HepG2 (cell line): ENCODE measurements around the gene MYLK3. TPM values are rescaled to one million over a fixed set of nuclear protein-coding genes. Genes with fewer than 3 reads are reported as not detected.

Experiments
- ATF7-NPFF ChIP-seq: sonication (generic); formaldehyde crosslinking; IDR thresholded peaks from 2 replicates; pipeline ENCODE4 v1.8.1; 2023; ENCODE audit warnings: mild to moderate bottlenecking, low read depth, missing genetic modification reagents, moderate library complexity
- DBP ChIP-seq: sonication (generic); formaldehyde crosslinking; IDR thresholded peaks from 2 replicates; pipeline ENCODE4 v1.4.0; 2020; ENCODE audit warnings: missing genetic modification reagents; ENCODE audit errors: not compliant biosample characterization
- HDAC2 ChIP-seq: sonication (generic); formaldehyde crosslinking; IDR thresholded peaks from 2 replicates; pipeline ENCODE4 v1.4.0; 2020; ENCODE audit warnings: missing genetic modification reagents
- HNRNPUL1 ChIP-seq: fragments of 200-400 bp; formaldehyde crosslinking; IDR thresholded peaks from 2 replicates; pipeline ENCODE4 v1.6.1; 2017; ENCODE audit warnings: low read depth, mild to moderate bottlenecking, low read length, moderate library complexity
- KAT7 ChIP-seq: IDR thresholded peaks from 2 replicates; pipeline ENCODE4 v1.6.1; 2018; ENCODE audit warnings: borderline replicate concordance, missing compliant biosample characterization
- KMT2A ChIP-seq: sonication (generic); formaldehyde crosslinking; IDR thresholded peaks from 2 replicates; pipeline ENCODE4 v1.4.0; 2020; ENCODE audit warnings: missing genetic modification reagents
- MEIS2 ChIP-seq: sonication (generic); formaldehyde crosslinking; IDR thresholded peaks from 2 replicates; pipeline ENCODE4 v1.9.0; 2021; ENCODE audit warnings: mild to moderate bottlenecking, missing genetic modification reagents
- NKX3-1 ChIP-seq: sonication (generic); formaldehyde crosslinking; IDR thresholded peaks from 2 replicates; pipeline ENCODE4 v1.5.0; 2020; ENCODE audit warnings: missing genetic modification reagents
- NR2F6 ChIP-seq, 2 experiments: IDR thresholded peaks; 2 replicates each; pipeline ENCODE4 v1.6.1; 2016; ENCODE audit warnings: antibody characterized with exemption in 1 of 2, mild to moderate bottlenecking in 1 of 2
- RELA ChIP-seq: sonication (generic); formaldehyde crosslinking; IDR thresholded peaks from 2 replicates; pipeline ENCODE4 v1.4.0; 2020; ENCODE audit warnings: missing genetic modification reagents
- SSRP1 ChIP-seq: IDR thresholded peaks from 2 replicates; pipeline ENCODE4 v1.6.1; 2016; ENCODE audit warnings: control low read depth
- YEATS4 ChIP-seq: sonication (generic); formaldehyde crosslinking; IDR thresholded peaks from 2 replicates; pipeline ENCODE4 v1.4.0; 2020; ENCODE audit warnings: missing genetic modification reagents, borderline replicate concordance
- YY1 ChIP-seq: IDR thresholded peaks from 2 replicates; pipeline ENCODE4 v1.6.1; 2011; ENCODE audit warnings: low read length, low read depth, moderate library complexity, mild to moderate bottlenecking; ENCODE audit not compliant: insufficient read depth, insufficient replicate concordance
- ZBTB14 ChIP-seq: sonication (generic); formaldehyde crosslinking; IDR thresholded peaks from 2 replicates; pipeline ENCODE4 v1.4.0; 2020; ENCODE audit warnings: missing genetic modification reagents
- ZIK1 ChIP-seq: sonication (generic); formaldehyde crosslinking; IDR thresholded peaks from 2 replicates; pipeline ENCODE4 v1.5.0; 2020; ENCODE audit warnings: mild to moderate bottlenecking, low read depth, missing genetic modification reagents, borderline replicate concordance
- ZNF382 ChIP-seq: sonication (generic); formaldehyde crosslinking; IDR thresholded peaks from 2 replicates; pipeline ENCODE4 v1.5.0; 2020; ENCODE audit warnings: missing genetic modification reagents, mild to moderate bottlenecking, borderline replicate concordance
- ZNF552 ChIP-seq: sonication (generic); formaldehyde crosslinking; IDR thresholded peaks from 2 replicates; pipeline ENCODE4 v1.9.0; 2022; ENCODE audit warnings: missing genetic modification reagents, mild to moderate bottlenecking, borderline replicate concordance
- ZNF646 ChIP-seq: sonication (generic); formaldehyde crosslinking; IDR thresholded peaks from 2 replicates; pipeline ENCODE4 v1.9.0; 2021; ENCODE audit warnings: mild to moderate bottlenecking, missing genetic modification reagents
- ZNF772 ChIP-seq: sonication (generic); formaldehyde crosslinking; IDR thresholded peaks from 2 replicates; pipeline ENCODE4 v1.5.0; 2020; ENCODE audit warnings: mild to moderate bottlenecking, missing genetic modification reagents
- polyA plus RNA-seq, 8 experiments: library from polyadenylated mRNA; depleted of rRNA in 3 of 8; stranded (reverse) in 7 of 8; unstranded in 1 of 8; fragments of >200 nt; fragmentation: Illumina TruSeq in 4 of 8; extraction: Trizol in 4 of 8; gene quantifications; 2 replicates each; pipeline versions ENCODE4 v1.2.1 to v1.2.3, GENCODE V29; 2011 to 2016; ENCODE audit warnings: low read depth in 4 of 8, missing spikeins in 1 of 8, mixed read lengths in 1 of 8; ENCODE audit not compliant: insufficient read depth in 1 of 8
- total RNA-seq, 5 experiments: library from RNA; depleted of rRNA; stranded (reverse); fragments of >200 nt; fragmentation: Illumina TruSeq; extraction: Trizol; gene quantifications; 2 replicates each; pipeline ENCODE4 v1.2.3, GENCODE V29; 2016; ENCODE audit warnings: low read depth in 1 of 5

The MYLK3 gene
- total and polyA plus RNA-seq, 2 of the 13 experiments (the other 11 are each of a cell fraction or from before 2014, with no cell fraction given), result 0.04 to 0.18 TPM

- TF ChIP-seq ZNF646 (CRISPR knock-in tag) (no peak), ZNF552 (CRISPR knock-in tag) (peak; percentile 94; the same call in 1 of the 2 replicates), KAT7 (CRISPR knock-in tag) (peak; percentile 56; the same call in 1 of the 2 replicates), ATF7-NPFF (CRISPR knock-in tag) (peak; percentile 98), NKX3-1 (CRISPR knock-in tag) (0 out of 2 replicates have a peak, but pooled peaks have one; percentile 34), ZNF382 (CRISPR knock-in tag) (no peak), YY1 (peak; percentile 53), RELA (CRISPR knock-in tag) (peak; percentile 91; the same call in 1 of the 2 replicates), ZBTB14 (CRISPR knock-in tag) (peak; percentile 65; the same call in 1 of the 2 replicates), ZNF772 (CRISPR knock-in tag) (peak; percentile 67; the same call in 1 of the 2 replicates), KMT2A (CRISPR knock-in tag) (peak; percentile 88), SSRP1 (CRISPR knock-in tag) (peak; percentile 65; the same call in 1 of the 2 replicates), ZIK1 (peak; percentile 38; the same call in 1 of the 2 replicates), HDAC2 (CRISPR knock-in tag) (peak; percentile 52; the same call in 1 of the 2 replicates), MEIS2 (CRISPR knock-in tag) (peak; percentile 86), DBP (CRISPR knock-in tag) (peak; percentile 55), NR2F6 (IDR thresholded peaks at IDR 0.05) (no peak), NR2F6 (CRISPR knock-in tag; IDR thresholded peaks at IDR 0.05) (peak; percentile 39; the same call in 1 of the 2 replicates), HNRNPUL1 (no peak), YEATS4 (peak; percentile 95)
Measured at GRCh38 chr16:46789499-46790414, 41.6 kb upstream of the MYLK3 start (continued).
